Liver (tissue), 3 donors: Measurements from ENCODE around the gene ARRDC1.

ENCODE experiments used
- GABPA ChIP-seq, 2 donors: IDR thresholded peaks in 1 of 2; conservative IDR thresholded peaks in 1 of 2; 2 replicates each; pipeline ENCODE4 v1.6.1; 2016; ENCODE audit warnings: antibody characterized with exemption in 2 of 2, mild to moderate bottlenecking in 1 of 2, moderate library complexity in 1 of 2
- JUND ChIP-seq, 2 donors: IDR thresholded peaks; 2 replicates each; pipeline ENCODE4 v1.6.1; 2016; ENCODE audit warnings: antibody characterized with exemption in 2 of 2
- NR2F2 ChIP-seq: IDR thresholded peaks from 2 replicates; pipeline ENCODE4 v1.6.1; 2016; ENCODE audit warnings: antibody characterized with exemption
- RAD21 ChIP-seq, 2 donors: IDR thresholded peaks; 2 replicates each; pipeline ENCODE4 v1.6.1; 2016; ENCODE audit warnings: antibody characterized with exemption in 2 of 2, mild to moderate bottlenecking in 2 of 2
- SP1 ChIP-seq: IDR thresholded peaks from 2 replicates; pipeline ENCODE4 v1.6.1; 2018; ENCODE audit warnings: antibody characterized with exemption, mild to moderate bottlenecking
- YY1 ChIP-seq: IDR thresholded peaks from 2 replicates; pipeline ENCODE4 v1.6.1; 2016; ENCODE audit warnings: antibody characterized with exemption, mild to moderate bottlenecking
- TF ChIP-seq, protein P1 (sequence below): fragments of 150-350 bp; IDR thresholded peaks from 2 replicates; pipeline ENCODE4 v1.5.1; 2017; ENCODE audit warnings: improper control_type of control experiment, low read depth, low read length; ENCODE audit not compliant: missing input control
- TF ChIP-seq, protein P2 (sequence below): IDR thresholded peaks from 2 replicates; pipeline ENCODE4 v1.6.1; 2016; ENCODE audit warnings: antibody characterized with exemption, mild to moderate bottlenecking
- TF ChIP-seq, protein P3 (sequence below): IDR thresholded peaks from 2 replicates; pipeline ENCODE4 v1.6.1; 2016; ENCODE audit warnings: antibody characterized with exemption
- donor health status: healthy.
- donor health status: healthy.

DNA sequence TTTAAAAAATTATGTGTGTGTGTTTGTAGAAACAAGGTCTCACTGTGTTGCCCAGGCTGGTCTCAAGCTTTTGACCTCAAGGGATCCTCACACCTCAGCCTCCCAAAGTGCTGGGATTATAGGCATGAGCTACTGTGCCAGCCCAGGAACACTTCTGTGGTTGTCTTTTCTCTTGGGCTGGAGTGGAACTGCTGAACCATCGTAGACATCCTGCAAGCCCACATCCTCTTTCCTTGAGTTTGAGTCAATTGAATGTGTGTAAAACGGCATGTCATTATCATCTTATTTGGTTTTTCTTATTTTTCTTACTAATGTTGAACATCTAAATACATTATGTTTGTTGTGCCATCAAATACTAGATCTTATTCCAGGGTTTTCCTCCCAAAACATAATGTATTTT, 53.3 kb downstream of the ARRDC1 start:
- no peak for TF ChIP-seq GABPA (IDR thresholded peaks at IDR 0.05 in 1 of 2, conservative IDR thresholded peaks at IDR 0.05 in 1 of 2)
- TF ChIP-seq, protein P1, sequence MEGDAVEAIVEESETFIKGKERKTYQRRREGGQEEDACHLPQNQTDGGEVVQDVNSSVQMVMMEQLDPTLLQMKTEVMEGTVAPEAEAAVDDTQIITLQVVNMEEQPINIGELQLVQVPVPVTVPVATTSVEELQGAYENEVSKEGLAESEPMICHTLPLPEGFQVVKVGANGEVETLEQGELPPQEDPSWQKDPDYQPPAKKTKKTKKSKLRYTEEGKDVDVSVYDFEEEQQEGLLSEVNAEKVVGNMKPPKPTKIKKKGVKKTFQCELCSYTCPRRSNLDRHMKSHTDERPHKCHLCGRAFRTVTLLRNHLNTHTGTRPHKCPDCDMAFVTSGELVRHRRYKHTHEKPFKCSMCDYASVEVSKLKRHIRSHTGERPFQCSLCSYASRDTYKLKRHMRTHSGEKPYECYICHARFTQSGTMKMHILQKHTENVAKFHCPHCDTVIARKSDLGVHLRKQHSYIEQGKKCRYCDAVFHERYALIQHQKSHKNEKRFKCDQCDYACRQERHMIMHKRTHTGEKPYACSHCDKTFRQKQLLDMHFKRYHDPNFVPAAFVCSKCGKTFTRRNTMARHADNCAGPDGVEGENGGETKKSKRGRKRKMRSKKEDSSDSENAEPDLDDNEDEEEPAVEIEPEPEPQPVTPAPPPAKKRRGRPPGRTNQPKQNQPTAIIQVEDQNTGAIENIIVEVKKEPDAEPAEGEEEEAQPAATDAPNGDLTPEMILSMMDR: no peak
- no peak for TF ChIP-seq JUND (IDR thresholded peaks at IDR 0.05)
- no peak for TF ChIP-seq SP1
- TF ChIP-seq NR2F2: no peak
- no peak for TF ChIP-seq RAD21 (IDR thresholded peaks at IDR 0.05)
- TF ChIP-seq, protein P2, sequence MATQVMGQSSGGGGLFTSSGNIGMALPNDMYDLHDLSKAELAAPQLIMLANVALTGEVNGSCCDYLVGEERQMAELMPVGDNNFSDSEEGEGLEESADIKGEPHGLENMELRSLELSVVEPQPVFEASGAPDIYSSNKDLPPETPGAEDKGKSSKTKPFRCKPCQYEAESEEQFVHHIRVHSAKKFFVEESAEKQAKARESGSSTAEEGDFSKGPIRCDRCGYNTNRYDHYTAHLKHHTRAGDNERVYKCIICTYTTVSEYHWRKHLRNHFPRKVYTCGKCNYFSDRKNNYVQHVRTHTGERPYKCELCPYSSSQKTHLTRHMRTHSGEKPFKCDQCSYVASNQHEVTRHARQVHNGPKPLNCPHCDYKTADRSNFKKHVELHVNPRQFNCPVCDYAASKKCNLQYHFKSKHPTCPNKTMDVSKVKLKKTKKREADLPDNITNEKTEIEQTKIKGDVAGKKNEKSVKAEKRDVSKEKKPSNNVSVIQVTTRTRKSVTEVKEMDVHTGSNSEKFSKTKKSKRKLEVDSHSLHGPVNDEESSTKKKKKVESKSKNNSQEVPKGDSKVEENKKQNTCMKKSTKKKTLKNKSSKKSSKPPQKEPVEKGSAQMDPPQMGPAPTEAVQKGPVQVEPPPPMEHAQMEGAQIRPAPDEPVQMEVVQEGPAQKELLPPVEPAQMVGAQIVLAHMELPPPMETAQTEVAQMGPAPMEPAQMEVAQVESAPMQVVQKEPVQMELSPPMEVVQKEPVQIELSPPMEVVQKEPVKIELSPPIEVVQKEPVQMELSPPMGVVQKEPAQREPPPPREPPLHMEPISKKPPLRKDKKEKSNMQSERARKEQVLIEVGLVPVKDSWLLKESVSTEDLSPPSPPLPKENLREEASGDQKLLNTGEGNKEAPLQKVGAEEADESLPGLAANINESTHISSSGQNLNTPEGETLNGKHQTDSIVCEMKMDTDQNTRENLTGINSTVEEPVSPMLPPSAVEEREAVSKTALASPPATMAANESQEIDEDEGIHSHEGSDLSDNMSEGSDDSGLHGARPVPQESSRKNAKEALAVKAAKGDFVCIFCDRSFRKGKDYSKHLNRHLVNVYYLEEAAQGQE: no peak
- TF ChIP-seq, protein P3, sequence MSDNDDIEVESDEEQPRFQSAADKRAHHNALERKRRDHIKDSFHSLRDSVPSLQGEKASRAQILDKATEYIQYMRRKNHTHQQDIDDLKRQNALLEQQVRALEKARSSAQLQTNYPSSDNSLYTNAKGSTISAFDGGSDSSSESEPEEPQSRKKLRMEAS: no peak
- TF ChIP-seq YY1: no peak
